ENCODE measurements around the gene SIPA1L2.
"Not testable (repeated sequence)": the region's sequence is repeated elsewhere in the genome, so short reads cannot be mapped to it uniquely, and the experiment has no call there.

The SIPA1L2 gene

DNA sequence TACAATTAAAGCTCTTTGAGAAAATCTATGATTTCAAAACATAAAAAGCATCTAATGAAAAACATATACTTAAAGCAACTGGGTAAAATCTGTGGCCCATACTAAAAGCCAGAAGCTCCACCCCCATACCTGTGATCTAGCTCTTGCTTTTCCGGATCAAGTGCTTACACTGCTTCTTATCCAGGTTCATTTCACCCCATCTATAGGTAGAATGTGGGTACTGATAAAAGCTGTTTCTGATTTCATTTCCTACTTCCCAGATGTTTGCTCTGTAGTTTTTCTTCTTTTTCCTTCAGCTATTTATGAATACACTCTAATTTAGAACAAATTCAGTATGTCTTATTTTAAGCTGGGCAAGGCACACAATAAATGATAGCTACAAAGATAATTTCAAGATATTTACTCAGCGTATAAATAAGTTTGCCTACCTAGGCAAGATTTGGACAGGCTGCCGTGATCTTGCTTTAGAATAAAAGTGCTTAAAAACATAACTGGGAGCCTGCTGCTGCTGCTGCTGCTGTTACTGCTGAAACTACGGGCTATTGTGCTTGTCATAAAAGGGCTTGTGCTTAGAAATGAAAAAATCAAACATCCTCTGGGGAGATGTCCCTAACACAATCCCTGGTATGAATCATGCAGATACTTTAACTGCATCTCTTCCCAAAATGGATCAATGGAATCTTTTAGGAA lies 2.1 kb downstream of the SIPA1L2 start:
- Mint-ChIP-seq H3K9me3 (no peaks in the 10 kb centered on the region), H3K27ac (no peak overlapping the region), H3K4me3 (peak overlapping the region; percentile 93), H3K4me1 (peaks cover 43% of the 10 kb centered on the region), H3K36me3 (peaks cover 6% of the 10 kb centered on the region)
- no peak for ATAC-seq
- DNase-seq (ENCODE audit: low spot score in 2 of 2): no peak

GRCh38 chr1:232627171-232627570 lies 2.8 kb downstream of the SIPA1L2 start:
- no peaks in the 10 kb centered on the region for H3K9me3 Mint-ChIP-seq
- ATAC-seq (no peak), DNase-seq (ENCODE audit: low spot score in 2 of 2) (no peak)
- H3K36me3 Mint-ChIP-seq: peaks cover 6% of the 10 kb centered on the region
- H3K4me1 Mint-ChIP-seq: peaks cover 43% of the 10 kb centered on the region
- H3K4me3 Mint-ChIP-seq: peak overlapping the region; percentile 93
- H3K27ac Mint-ChIP-seq: no peak overlapping the region

DNA sequence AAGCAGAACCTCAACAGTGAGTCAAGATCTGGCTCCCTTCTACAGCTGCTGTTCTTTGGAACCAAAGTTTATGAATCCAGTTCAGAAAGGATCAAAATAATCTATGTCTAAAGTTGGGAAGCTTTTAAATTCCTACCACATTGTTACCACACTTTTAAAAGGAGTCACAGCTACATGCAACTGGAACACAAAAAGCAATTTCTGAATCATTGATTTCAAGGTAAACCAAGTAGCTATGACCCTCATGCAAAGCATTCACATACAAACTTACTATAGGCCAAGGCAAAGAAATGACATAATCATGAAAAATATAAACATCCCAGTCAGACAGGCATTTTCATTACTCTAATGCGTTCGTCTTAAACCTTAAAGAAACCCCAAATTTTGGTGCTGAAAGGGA lies 3.5 kb downstream of the SIPA1L2 start:
- no peaks in the 10 kb centered on the region for H3K9me3 Mint-ChIP-seq
- H3K4me3 Mint-ChIP-seq: no peak overlapping the region
- no peak for ATAC-seq
- DNase-seq (ENCODE audit: low spot score in 2 of 2): no peak
- no peak overlapping the region for H3K27ac Mint-ChIP-seq
- H3K4me1 Mint-ChIP-seq: peaks cover 44% of the 10 kb centered on the region
- H3K36me3 Mint-ChIP-seq: peaks cover 6% of the 10 kb centered on the region

DNA sequence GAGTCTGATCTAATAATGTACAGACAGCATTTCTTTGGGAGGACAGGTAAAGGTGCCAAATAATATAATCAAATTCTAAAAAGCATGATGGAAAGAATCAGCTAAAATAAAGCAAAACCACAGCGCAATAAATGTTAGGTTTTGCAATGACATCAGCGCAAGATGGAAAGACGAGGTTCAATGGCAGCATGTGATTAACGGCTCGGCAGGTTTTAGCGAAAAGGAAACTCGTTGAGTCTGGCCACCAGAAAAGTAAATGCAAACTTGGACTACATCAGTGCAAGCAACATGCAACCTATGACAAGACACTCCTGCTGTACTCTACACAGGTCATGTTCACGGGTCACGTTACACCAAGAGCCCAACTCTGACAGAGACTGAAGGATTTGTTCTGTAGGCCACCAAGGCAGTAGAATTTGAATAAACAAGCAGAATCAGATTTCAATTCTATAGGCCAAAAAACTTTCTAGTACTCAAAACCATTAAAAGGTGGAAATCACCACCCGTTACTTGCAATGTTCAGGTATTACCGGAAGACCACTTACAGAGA lies 4.5 kb downstream of the SIPA1L2 start:
- H3K4me3 Mint-ChIP-seq: no peak overlapping the region
- no peak overlapping the region for H3K27ac Mint-ChIP-seq

DNA sequence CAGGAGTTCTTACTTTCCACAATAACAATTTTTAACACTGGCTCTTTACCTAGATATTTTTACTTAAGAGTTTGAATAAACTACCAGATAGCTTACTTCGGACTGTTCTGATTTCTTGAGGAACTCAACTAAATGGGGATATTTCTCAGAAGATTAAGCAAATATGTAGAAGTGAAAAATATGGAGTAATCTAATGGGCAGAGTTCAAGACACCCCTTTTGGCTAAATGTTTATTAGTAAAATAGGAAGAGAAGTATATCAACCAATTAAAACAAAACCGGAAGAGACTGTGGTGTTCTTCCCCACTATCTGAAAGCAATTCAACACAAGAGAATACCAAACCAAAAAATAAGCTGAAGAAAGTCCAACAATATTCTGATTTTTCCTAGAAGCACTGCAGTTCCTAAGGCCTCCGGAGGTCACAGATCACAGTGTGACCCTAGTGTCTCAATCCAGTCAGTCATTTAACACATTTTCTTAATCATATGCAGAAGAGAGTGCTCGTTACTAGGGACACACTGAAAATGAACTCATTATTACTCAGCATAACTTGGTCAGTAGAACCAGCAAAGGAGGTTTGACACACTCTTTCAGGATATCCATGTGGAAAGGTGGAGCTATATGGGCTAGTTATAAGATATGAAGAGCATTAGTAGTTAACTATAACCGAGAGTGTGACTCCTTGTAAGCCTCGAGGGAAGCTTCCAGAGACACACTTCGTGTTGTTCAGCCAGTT lies 5.2 kb downstream of the SIPA1L2 start:
- Mint-ChIP-seq H3K27ac (peak overlapping the region; percentile 15), H3K36me3 (peaks cover 6% of the 10 kb centered on the region), H3K4me1 (peaks cover 41% of the 10 kb centered on the region), H3K4me3 (no peak overlapping the region), H3K9me3 (no peaks in the 10 kb centered on the region)
- DNase-seq (ENCODE audit: low spot score in 2 of 2) (no peak), ATAC-seq (peak; percentile 77)

More for the DNA sequence above, 4.5 kb downstream of the SIPA1L2 start:
- no peaks in the 10 kb centered on the region for H3K9me3 Mint-ChIP-seq
- ATAC-seq (no peak), DNase-seq (ENCODE audit: low spot score in 2 of 2) (no peak)
- H3K36me3 Mint-ChIP-seq: peaks cover 6% of the 10 kb centered on the region
- H3K4me1 Mint-ChIP-seq: peaks cover 41% of the 10 kb centered on the region

DNA sequence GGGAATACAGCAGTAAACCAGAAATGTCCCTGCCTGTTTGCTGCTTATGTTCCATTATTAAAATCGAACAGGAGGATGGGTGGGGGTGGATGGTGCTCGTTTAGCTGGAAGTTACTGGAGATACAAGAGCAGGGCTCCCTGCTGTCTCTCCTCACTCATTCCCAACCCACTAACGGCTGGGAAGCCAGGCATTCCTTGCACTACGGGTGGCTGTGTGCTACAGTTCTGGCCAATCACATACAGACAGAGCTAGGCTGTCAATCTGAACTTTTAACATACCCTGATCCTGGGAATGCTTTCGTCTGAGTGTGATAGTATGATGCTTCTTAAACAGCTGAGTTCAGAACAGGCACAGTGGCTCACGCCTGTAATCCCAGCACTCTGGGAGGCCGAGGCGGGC lies 7.0 kb downstream of the SIPA1L2 start:
- Mint-ChIP-seq H3K4me1 (peaks cover 29% of the 10 kb centered on the region), H3K36me3 (no peaks in the 10 kb centered on the region), H3K9me3 (no peaks in the 10 kb centered on the region), H3K4me3 (no peak overlapping the region), H3K27ac (no peak overlapping the region)
- no peak for ATAC-seq
- no peak for DNase-seq (ENCODE audit: low spot score in 2 of 2)

DNA sequence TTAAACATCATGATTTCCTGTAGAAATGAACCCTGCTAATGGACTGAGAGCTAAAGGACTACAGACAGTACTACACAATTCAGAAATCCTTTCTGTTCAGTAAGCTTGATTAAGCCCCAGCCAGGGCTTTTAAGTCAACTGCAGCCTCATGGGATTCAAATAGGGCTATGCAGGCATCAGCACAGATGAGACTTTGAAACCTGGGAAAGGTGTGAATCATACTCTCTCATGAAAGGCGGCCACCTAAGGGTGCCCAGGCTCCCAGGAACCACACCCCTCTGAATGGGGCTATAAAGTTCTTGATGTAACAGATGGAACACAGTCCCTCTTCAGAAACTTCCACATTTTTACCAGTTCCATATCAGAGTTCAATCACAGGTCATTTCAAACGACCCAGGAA lies 7.6 kb downstream of the SIPA1L2 start:
- H3K4me1 Mint-ChIP-seq: peaks cover 23% of the 10 kb centered on the region
- H3K27ac Mint-ChIP-seq: no peak overlapping the region
- DNase-seq (ENCODE audit: low spot score in 2 of 2) (no peak), ATAC-seq (no peak)
- no peaks in the 10 kb centered on the region for H3K9me3 Mint-ChIP-seq
- H3K36me3 Mint-ChIP-seq: no peaks in the 10 kb centered on the region
- no peak overlapping the region for H3K4me3 Mint-ChIP-seq

DNA sequence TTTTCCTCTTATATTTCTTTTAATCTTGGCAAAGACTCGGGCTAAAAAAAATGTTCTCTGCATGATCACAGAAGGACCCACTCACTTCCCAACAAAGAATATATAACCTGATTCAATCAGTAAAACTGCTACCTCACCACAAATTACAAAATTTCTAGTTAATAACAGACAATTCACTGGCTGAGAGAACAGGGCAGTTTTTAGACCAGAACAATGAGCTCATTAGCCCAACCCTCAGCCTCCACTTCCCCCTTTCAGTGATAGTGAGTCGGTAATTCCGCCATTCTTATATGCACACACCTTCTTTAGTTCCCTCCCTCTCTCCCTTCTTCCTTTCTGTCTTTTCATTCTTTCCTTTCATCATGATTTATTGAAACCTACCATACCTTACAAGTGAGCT lies 8.9 kb downstream of the SIPA1L2 start:
- Mint-ChIP-seq H3K4me3 (no peak overlapping the region), H3K27ac (no peak overlapping the region), H3K4me1 (peaks cover 19% of the 10 kb centered on the region), H3K9me3 (no peaks in the 10 kb centered on the region), H3K36me3 (no peaks in the 10 kb centered on the region)
- no peak for ATAC-seq
- no peak for DNase-seq (ENCODE audit: low spot score in 2 of 2)

GRCh38 chr1:232620356-232620969 lies 9.5 kb downstream of the SIPA1L2 start:
- no peaks in the 10 kb centered on the region for H3K36me3 Mint-ChIP-seq
- peaks cover 18% of the 10 kb centered on the region for H3K4me1 Mint-ChIP-seq
- ATAC-seq: no peak
- no peak overlapping the region for H3K4me3 Mint-ChIP-seq
- no peak for DNase-seq (ENCODE audit: low spot score in 2 of 2)
- H3K9me3 Mint-ChIP-seq: no peaks in the 10 kb centered on the region
- H3K27ac Mint-ChIP-seq: no peak overlapping the region

GRCh38 chr1:232617237-232617636 lies 12.7 kb downstream of the SIPA1L2 start:
- no peaks in the 10 kb centered on the region for H3K36me3 Mint-ChIP-seq
- H3K9me3 Mint-ChIP-seq: no peaks in the 10 kb centered on the region
- DNase-seq (ENCODE audit: low spot score in 2 of 2) (no peak), ATAC-seq (no peak)
- H3K27ac Mint-ChIP-seq: no peak overlapping the region
- no peak overlapping the region for H3K4me3 Mint-ChIP-seq
- peaks cover 28% of the 10 kb centered on the region for H3K4me1 Mint-ChIP-seq

GRCh38 chr1:232615306-232615800 lies 14.6 kb downstream of the SIPA1L2 start:
- Mint-ChIP-seq H3K4me3 (no peak overlapping the region), H3K36me3 (no peaks in the 10 kb centered on the region), H3K9me3 (no peaks in the 10 kb centered on the region), H3K4me1 (peaks cover 22% of the 10 kb centered on the region), H3K27ac (no peak overlapping the region)
- DNase-seq (ENCODE audit: low spot score in 2 of 2) (no peak), ATAC-seq (no peak)

GRCh38 chr1:232614811-232615210 lies 15.1 kb downstream of the SIPA1L2 start:
- DNase-seq (ENCODE audit: low spot score in 2 of 2): no peak
- no peak overlapping the region for H3K4me3 Mint-ChIP-seq
- no peak for ATAC-seq
- no peaks in the 10 kb centered on the region for H3K36me3 Mint-ChIP-seq
- no peak overlapping the region for H3K27ac Mint-ChIP-seq
- H3K4me1 Mint-ChIP-seq: peaks cover 22% of the 10 kb centered on the region
- no peaks in the 10 kb centered on the region for H3K9me3 Mint-ChIP-seq

DNA sequence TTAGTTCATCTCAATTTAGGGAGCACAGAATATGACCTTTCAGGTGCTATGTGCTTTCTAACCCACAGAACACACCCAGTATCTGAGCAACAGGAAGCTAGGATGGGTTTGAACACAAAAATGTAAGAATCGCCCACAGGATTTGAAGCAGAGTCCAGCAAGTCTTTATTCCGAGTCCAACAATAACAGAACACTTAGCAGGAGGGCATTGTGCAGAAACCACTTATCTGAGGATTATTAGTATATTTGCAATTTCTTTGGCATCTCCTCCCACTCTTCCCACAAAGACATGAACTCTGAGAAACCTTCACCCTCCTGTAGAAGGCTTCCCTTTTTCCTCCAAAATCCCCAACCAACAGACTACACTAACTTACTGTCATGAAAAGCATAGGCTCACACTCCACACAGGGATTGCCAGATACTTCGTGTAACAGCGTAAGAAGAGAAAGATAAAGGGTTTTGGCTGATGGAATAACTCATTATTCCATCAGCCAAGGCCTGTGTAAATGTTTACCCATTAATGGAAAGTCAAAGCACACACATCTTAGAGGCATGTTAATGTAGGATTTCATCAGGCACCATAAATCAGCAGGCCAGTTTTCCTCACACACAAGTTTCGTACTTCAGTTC lies 16.1 kb downstream of the SIPA1L2 start:
- Mint-ChIP-seq H3K27ac (peak overlapping the region; percentile 34), H3K36me3 (no peaks in the 10 kb centered on the region), H3K4me3 (no peak overlapping the region), H3K4me1 (peaks cover 22% of the 10 kb centered on the region), H3K9me3 (no peaks in the 10 kb centered on the region)
- no peak for DNase-seq (ENCODE audit: low spot score in 2 of 2)
- ATAC-seq: peak; percentile 44

DNA sequence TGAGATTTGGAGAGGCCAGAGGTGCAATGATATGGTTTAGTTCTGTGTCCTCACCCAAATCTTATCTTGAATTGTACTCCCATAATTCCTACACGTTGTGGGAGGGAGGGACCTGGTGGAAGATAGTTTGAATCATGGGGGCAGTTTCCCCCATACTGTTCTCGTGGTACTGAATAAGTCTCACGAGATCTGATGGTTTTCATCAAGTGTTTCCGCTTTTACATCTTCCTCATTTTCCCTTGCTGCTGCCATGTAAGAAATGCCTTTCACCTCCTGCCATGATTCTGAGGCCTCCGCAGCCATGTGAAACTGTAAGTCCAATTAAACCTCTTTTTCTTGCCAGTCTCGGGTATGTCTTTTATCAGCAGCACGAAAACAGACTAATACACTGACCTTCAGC lies 17.1 kb downstream of the SIPA1L2 start:
- H3K4me1 Mint-ChIP-seq: peaks cover 22% of the 10 kb centered on the region
- not testable (repeated sequence) for H3K9me3 Mint-ChIP-seq; H3K4me3 Mint-ChIP-seq; ATAC-seq; DNase-seq (ENCODE audit: low spot score in 2 of 2); H3K36me3 Mint-ChIP-seq
- H3K27ac Mint-ChIP-seq: peak overlapping the region; percentile 34

DNA sequence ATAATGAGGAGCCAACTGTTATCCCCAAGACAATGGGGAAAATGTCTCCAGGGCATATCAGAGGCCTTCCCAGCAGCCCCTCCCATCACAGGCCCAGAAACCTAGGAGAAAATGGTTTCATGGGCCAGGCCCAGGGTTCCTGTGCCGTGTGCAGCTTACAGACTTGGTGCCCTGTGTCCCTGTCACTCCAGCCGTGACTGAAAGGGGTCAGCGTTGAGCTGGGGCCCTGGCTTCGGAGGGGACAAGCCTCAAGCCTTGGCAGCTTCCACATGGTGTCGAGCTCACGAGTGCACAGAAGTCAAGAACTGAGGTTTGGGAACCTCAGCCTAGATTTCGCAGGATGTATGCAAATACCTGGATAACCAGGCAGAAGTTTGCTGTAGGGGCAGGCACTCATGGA lies 18.1 kb downstream of the SIPA1L2 start:
- Mint-ChIP-seq H3K27ac (no peak overlapping the region), H3K4me3 (no peak overlapping the region), H3K9me3 (no peaks in the 10 kb centered on the region), H3K36me3 (no peaks in the 10 kb centered on the region), H3K4me1 (peaks cover 22% of the 10 kb centered on the region)
- DNase-seq (ENCODE audit: low spot score in 2 of 2) (no peak), ATAC-seq (no peak)

Data from stimulated activated effector memory CD8-positive, alpha-beta T cell treated with anti-CD3 and anti-CD28 coated beads, Interleukin-12 subunit alpha, Interleukin-12 subunit beta, amount 100 ng/mL, for 72 hours (primary cell).